HG03135 (cell line): Measurements from ENCODE around the gene GATA1.

Source experiments
- ATAC-seq: cut with Tn5 transposase; IDR thresholded peaks from one replicate; pipeline ENCODE4 v1.9.1; 2021; ENCODE audit warnings: mild to moderate bottlenecking, moderate library complexity; ENCODE audit not compliant: unreplicated experiment

Gene GATA1

DNA sequence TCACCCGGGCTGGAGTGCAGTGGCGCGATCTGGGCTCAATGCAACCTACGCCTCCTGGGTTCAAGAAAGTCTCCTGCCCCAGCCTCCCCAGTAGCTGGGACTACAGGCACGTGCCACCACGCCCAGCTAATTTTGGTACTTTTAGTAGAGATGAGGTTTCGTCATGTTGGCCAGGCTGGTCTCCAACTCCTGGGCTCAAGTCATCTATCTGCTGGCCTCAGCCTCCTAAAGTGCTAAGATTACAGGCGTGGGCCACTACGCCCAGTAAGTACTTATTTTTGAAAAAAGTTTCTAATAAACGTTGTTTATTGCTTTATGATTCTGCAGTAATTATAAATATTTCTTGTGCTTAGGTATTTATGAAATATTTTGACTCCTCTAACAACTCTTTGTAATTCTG lies 53.3 kb downstream of the GATA1 start:
- no peak for ATAC-seq
